Caco-2 (cell line): ENCODE measurements around the gene PCDHGA8. TPM values are rescaled to one million over a fixed set of nuclear protein-coding genes. Genes with fewer than 3 reads are reported as not detected.
"Not testable (repeated sequence)": the region's sequence is repeated elsewhere in the genome, so short reads cannot be mapped to it uniquely, and the experiment has no call there.

Source experiments
- BruUV-seq: library from RNA; stranded (reverse); fragments of 400-500 nt; replicated peaks from 2 replicates; lab custom pipeline; 2021; lab: Mats Ljungman, UMichigan
- CTCF ChIA-PET: fragments of 300-600 bp; sonication (Branson Sonifier 250); formaldehyde crosslinking; loops from one replicate; lab custom pipeline; 2022; ENCODE audit warnings: antibody characterized with exemption; lab: Charles Lee
- POLR2A ChIA-PET: fragments of 300-600 bp; sonication (Branson Sonifier 250); formaldehyde crosslinking; loops from one replicate; lab custom pipeline; 2022; ENCODE audit warnings: antibody characterized with exemption; lab: Charles Lee
- DNase-seq, 2 experiments: peaks; one replicate each; pipeline versions ENCODE4 v3.0.0 to v3.0.0-alpha.2; 2020 to 2022
- H3K27me3 ChIP-seq: replicated peaks from 2 replicates; pipeline ENCODE4 v1.6.0; 2011; ENCODE audit warnings: low read length; ENCODE audit not compliant: control insufficient read depth, insufficient read depth
- H3K36me3 ChIP-seq: 2 replicates; pipeline ENCODE4 v1.5.1; 2011; ENCODE audit warnings: low read length; ENCODE audit not compliant: control insufficient read depth, insufficient read depth
- H3K4me1 ChIP-seq: fragments of 250-450 bp; sonication (Bioruptor Pico); 2 replicates; pipeline ENCODE4 v1.5.1; 2020; ENCODE audit warnings: mild to moderate bottlenecking
- H3K4me3 ChIP-seq: 2 replicates; pipeline ENCODE4 v1.5.1; 2011; ENCODE audit warnings: low read depth, mild to moderate bottlenecking, control low read depth, low read length
- H3K9me3 ChIP-seq: fragments of 250-450 bp; sonication (Bioruptor Pico); 2 replicates; pipeline ENCODE4 v1.5.1; 2020; ENCODE audit warnings: mild to moderate bottlenecking, moderate library complexity
- H3K27ac Mint-ChIP-seq: one replicate; pipeline ENCODE4 v1.8.0; 2022; ENCODE audit warnings: mixed read lengths; ENCODE audit not compliant: unreplicated experiment
- H3K27me3 Mint-ChIP-seq: one replicate; pipeline ENCODE4 v1.8.0; 2022; ENCODE audit warnings: mixed read lengths; ENCODE audit not compliant: insufficient read depth, unreplicated experiment
- H3K36me3 Mint-ChIP-seq: one replicate; pipeline ENCODE4 v1.8.0; 2022; ENCODE audit warnings: mild to moderate bottlenecking, mixed read lengths; ENCODE audit not compliant: insufficient read depth, unreplicated experiment
- H3K4me1 Mint-ChIP-seq: one replicate; pipeline ENCODE4 v1.8.0; 2022; ENCODE audit warnings: low read depth, mixed read lengths; ENCODE audit not compliant: unreplicated experiment
- H3K4me3 Mint-ChIP-seq: one replicate; pipeline ENCODE4 v1.8.0; 2022; ENCODE audit warnings: mild to moderate bottlenecking, moderate library complexity, mixed read lengths; ENCODE audit not compliant: unreplicated experiment
- H3K9me3 Mint-ChIP-seq: one replicate; pipeline ENCODE4 v1.8.0; 2022; ENCODE audit warnings: mixed read lengths; ENCODE audit not compliant: unreplicated experiment
- CTCF ChIP-seq, 2 experiments: fragments of 200-600 bp in 1 of 2; IDR thresholded peaks; 1 replicate in 1 of 2; 2 replicates in 1 of 2; pipeline versions ENCODE4 v1.5.1 to v1.8.0; 2011 to 2022; ENCODE audit warnings: antibody characterized with exemption in 1 of 2, control low read depth in 1 of 2, inconsistent platforms in 1 of 2, low read depth in 1 of 2, low read length in 1 of 2, mild to moderate bottlenecking in 1 of 2, moderate library complexity in 1 of 2; ENCODE audit not compliant: insufficient read depth in 1 of 2, severe bottlenecking in 1 of 2, unreplicated experiment in 1 of 2
- intact Hi-C: fragments of 100-400 bp; cut with micrococcal nuclease; formaldehyde crosslinking; loops from one replicate; pipeline ENCODE4 v1.10.0; 2022; ENCODE audit not compliant: unreplicated experiment
- total RNA-seq: library from RNA; stranded (reverse); gene quantifications from 2 replicates; pipeline ENCODE4 v1.2.3, GENCODE V29; 2022

Gene PCDHGA8
- total RNA-seq, 1 experiment from 2014 or later = 0.18 TPM

- H3K27me3 Mint-ChIP-seq = no peaks in the 10 kb centered on the region
- Histone ChIP-seq H3K4me1 (no peaks in the 10 kb centered on the region), H3K4me3 (no peak overlapping the region), H3K36me3 (no peaks in the 10 kb centered on the region), H3K9me3 (no peaks in the 10 kb centered on the region), H3K27me3 (no peaks in the 10 kb centered on the region)
- CTCF ChIA-PET = interaction anchor here (0.8 kb wide), 1 partner anchor 9 kb away, joined by 3 read pairs; the partner anchor contains the start of gene PCDHGB5
- intact Hi-C loops = no loop called here
- no peak for TF ChIP-seq CTCF (IDR thresholded peaks at IDR 0.05; ENCODE audit: insufficient read depth in 1 of 2, low read depth in 1 of 2, low read length in 1 of 2, severe bottlenecking in 1 of 2, unreplicated experiment in 1 of 2)
- no peaks in the 10 kb centered on the region for H3K4me1 Mint-ChIP-seq
- BruUV-seq = no TSS peak
- H3K9me3 Mint-ChIP-seq = peaks cover 19% of the 10 kb centered on the region
- POLR2A ChIA-PET = no interaction called here
- H3K36me3 Mint-ChIP-seq = no peaks in the 10 kb centered on the region
- no peak overlapping the region for H3K27ac Mint-ChIP-seq
- DNase-seq = no peak
- H3K4me3 Mint-ChIP-seq = no peak overlapping the region
Measured at GRCh38 chr5:141388661-141389060, 3.8 kb upstream of the PCDHGA8 start.

- Histone ChIP-seq H3K36me3 (no peaks in the 10 kb centered on the region), H3K4me3 (no peak overlapping the region), H3K27me3 (no peaks in the 10 kb centered on the region), H3K4me1 (no peaks in the 10 kb centered on the region), H3K9me3 (no peaks in the 10 kb centered on the region)
- DNase-seq = no peak
- no peak for TF ChIP-seq CTCF (IDR thresholded peaks at IDR 0.05; ENCODE audit: insufficient read depth in 1 of 2, low read depth in 1 of 2, low read length in 1 of 2, severe bottlenecking in 1 of 2, unreplicated experiment in 1 of 2)
- Mint-ChIP-seq H3K4me1 (no peaks in the 10 kb centered on the region), H3K9me3 (peaks cover 19% of the 10 kb centered on the region), H3K27ac (no peak overlapping the region), H3K36me3 (no peaks in the 10 kb centered on the region), H3K4me3 (no peak overlapping the region), H3K27me3 (no peaks in the 10 kb centered on the region)
- intact Hi-C loops = no loop called here
- POLR2A ChIA-PET = no interaction called here
- CTCF ChIA-PET = interaction anchor here (0.8 to 1.5 kb wide), 2 partner anchors 8 to 175 kb away, joined by 3 to 5 read pairs; partner anchors contain the start of gene PCDHGB5
- BruUV-seq = no TSS peak
Measured at GRCh38 chr5:141389153-141390042, 3.0 kb upstream of the PCDHGA8 start.

DNA sequence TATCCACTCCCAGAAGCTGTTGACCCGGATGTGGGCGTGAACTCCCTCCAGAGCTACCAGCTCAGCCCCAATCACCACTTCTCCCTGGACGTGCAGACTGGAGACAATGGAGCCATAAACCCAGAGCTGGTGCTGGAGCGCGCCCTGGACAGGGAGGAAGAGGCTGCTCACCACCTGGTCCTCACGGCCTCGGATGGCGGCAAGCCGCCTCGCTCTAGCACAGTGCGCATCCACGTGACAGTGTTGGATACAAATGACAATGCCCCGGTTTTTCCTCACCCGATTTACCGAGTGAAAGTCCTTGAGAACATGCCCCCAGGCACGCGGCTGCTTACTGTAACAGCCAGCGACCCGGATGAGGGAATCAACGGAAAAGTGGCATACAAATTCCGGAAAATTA is 834 bp downstream of the PCDHGA8 start:
- no TSS peak for BruUV-seq
- H3K9me3 Mint-ChIP-seq = peaks cover 19% of the 10 kb centered on the region
- H3K36me3 Mint-ChIP-seq = no peaks in the 10 kb centered on the region
- H3K4me3 Mint-ChIP-seq = no peak overlapping the region
- H3K27me3 Mint-ChIP-seq = no peaks in the 10 kb centered on the region
- Histone ChIP-seq H3K4me1 (no peaks in the 10 kb centered on the region), H3K36me3 (no peaks in the 10 kb centered on the region), H3K27me3 (no peaks in the 10 kb centered on the region), H3K4me3 (no peak overlapping the region), H3K9me3 (no peaks in the 10 kb centered on the region)
- POLR2A ChIA-PET = no interaction called here
- no peak for DNase-seq
- H3K4me1 Mint-ChIP-seq = no peaks in the 10 kb centered on the region
- CTCF ChIA-PET = no interaction called here
- H3K27ac Mint-ChIP-seq = no peak overlapping the region
- TF ChIP-seq CTCF (IDR thresholded peaks at IDR 0.05; ENCODE audit: insufficient read depth in 1 of 2, low read depth in 1 of 2, low read length in 1 of 2, severe bottlenecking in 1 of 2, unreplicated experiment in 1 of 2) = no peak
- intact Hi-C loops = no loop called here

GRCh38 chr5:141394401-141395187 is 2.2 kb downstream of the PCDHGA8 start:
- peaks cover 12% of the 10 kb centered on the region for H3K9me3 ChIP-seq
- DNase-seq, H3K9me3 Mint-ChIP-seq, H3K36me3 Mint-ChIP-seq, H3K4me3 ChIP-seq, H3K4me3 Mint-ChIP-seq, H3K27ac Mint-ChIP-seq, H3K27me3 ChIP-seq, H3K36me3 ChIP-seq, BruUV-seq, POLR2A ChIA-PET, H3K27me3 Mint-ChIP-seq, H3K4me1 Mint-ChIP-seq, H3K4me1 ChIP-seq, CTCF ChIA-PET, intact Hi-C loops: not testable (repeated sequence)
